Measurements from ENCODE around the gene CMTR2.

Gene CMTR2

DNA sequence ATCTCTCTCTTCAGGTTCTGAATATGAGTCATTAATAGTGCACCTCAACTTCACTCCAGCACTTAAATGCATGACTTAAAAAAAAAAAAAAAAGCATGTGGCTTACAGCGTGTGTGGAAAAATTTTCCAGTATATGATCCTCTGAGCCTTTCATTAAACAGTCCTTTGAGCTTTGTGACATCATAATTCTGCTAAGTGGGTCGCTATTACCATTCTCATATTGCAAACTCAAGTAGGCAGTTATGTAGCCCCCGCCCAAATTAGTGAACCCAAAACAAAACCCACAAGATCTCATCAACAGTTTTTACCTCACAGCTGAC is 672 bp downstream of the CMTR2 start:
- no peaks in the 10 kb centered on the region for H3K27me3 ChIP-seq (ENCODE audit: insufficient read depth, poor library complexity, severe bottlenecking)
- H3K27ac ChIP-seq (replicated peaks), result peak overlapping the region; percentile 87
- no peak for DNase-seq (ENCODE audit: low read depth in 1 of 2, low spot score in 1 of 2)
- TF ChIP-seq, protein P1, sequence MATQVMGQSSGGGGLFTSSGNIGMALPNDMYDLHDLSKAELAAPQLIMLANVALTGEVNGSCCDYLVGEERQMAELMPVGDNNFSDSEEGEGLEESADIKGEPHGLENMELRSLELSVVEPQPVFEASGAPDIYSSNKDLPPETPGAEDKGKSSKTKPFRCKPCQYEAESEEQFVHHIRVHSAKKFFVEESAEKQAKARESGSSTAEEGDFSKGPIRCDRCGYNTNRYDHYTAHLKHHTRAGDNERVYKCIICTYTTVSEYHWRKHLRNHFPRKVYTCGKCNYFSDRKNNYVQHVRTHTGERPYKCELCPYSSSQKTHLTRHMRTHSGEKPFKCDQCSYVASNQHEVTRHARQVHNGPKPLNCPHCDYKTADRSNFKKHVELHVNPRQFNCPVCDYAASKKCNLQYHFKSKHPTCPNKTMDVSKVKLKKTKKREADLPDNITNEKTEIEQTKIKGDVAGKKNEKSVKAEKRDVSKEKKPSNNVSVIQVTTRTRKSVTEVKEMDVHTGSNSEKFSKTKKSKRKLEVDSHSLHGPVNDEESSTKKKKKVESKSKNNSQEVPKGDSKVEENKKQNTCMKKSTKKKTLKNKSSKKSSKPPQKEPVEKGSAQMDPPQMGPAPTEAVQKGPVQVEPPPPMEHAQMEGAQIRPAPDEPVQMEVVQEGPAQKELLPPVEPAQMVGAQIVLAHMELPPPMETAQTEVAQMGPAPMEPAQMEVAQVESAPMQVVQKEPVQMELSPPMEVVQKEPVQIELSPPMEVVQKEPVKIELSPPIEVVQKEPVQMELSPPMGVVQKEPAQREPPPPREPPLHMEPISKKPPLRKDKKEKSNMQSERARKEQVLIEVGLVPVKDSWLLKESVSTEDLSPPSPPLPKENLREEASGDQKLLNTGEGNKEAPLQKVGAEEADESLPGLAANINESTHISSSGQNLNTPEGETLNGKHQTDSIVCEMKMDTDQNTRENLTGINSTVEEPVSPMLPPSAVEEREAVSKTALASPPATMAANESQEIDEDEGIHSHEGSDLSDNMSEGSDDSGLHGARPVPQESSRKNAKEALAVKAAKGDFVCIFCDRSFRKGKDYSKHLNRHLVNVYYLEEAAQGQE (IDR thresholded peaks at IDR 0.05; ENCODE audit: insufficient replicate concordance, low read depth), result no peak
- TF ChIP-seq, protein P2, sequence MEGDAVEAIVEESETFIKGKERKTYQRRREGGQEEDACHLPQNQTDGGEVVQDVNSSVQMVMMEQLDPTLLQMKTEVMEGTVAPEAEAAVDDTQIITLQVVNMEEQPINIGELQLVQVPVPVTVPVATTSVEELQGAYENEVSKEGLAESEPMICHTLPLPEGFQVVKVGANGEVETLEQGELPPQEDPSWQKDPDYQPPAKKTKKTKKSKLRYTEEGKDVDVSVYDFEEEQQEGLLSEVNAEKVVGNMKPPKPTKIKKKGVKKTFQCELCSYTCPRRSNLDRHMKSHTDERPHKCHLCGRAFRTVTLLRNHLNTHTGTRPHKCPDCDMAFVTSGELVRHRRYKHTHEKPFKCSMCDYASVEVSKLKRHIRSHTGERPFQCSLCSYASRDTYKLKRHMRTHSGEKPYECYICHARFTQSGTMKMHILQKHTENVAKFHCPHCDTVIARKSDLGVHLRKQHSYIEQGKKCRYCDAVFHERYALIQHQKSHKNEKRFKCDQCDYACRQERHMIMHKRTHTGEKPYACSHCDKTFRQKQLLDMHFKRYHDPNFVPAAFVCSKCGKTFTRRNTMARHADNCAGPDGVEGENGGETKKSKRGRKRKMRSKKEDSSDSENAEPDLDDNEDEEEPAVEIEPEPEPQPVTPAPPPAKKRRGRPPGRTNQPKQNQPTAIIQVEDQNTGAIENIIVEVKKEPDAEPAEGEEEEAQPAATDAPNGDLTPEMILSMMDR (IDR thresholded peaks at IDR 0.05; ENCODE audit: insufficient read depth, low read length), result no peak
- no peak for TF ChIP-seq POLR2AphosphoS5 (IDR thresholded peaks at IDR 0.05; ENCODE audit: low read depth)
- no peak for TF ChIP-seq SPI1 (IDR thresholded peaks at IDR 0.05; ENCODE audit: borderline replicate concordance, low read depth)
- no peak for TF ChIP-seq GABPA (IDR thresholded peaks at IDR 0.05; ENCODE audit: low read depth)
- H3K4me3 ChIP-seq (replicated peaks; ENCODE audit: insufficient read depth, low read length), result peak overlapping the region; percentile 79

GRCh38 chr16:71287911-71288310 is 1.3 kb downstream of the CMTR2 start:
- Histone ChIP-seq H3K27me3 (ENCODE audit: insufficient read depth, poor library complexity, severe bottlenecking) (no peaks in the 10 kb centered on the region), H3K4me3 (replicated peaks; ENCODE audit: insufficient read depth, low read length) (peak overlapping the region; percentile 79; the same call in 1 of the 2 replicates), H3K27ac (replicated peaks) (no peak overlapping the region)
- DNase-seq (ENCODE audit: low read depth in 1 of 2, low spot score in 1 of 2), result no peak
- TF ChIP-seq POLR2AphosphoS5 (IDR thresholded peaks at IDR 0.05; ENCODE audit: low read depth) (no peak), GABPA (IDR thresholded peaks at IDR 0.05; ENCODE audit: low read depth) (no peak), SPI1 (IDR thresholded peaks at IDR 0.05; ENCODE audit: borderline replicate concordance, low read depth) (no peak)
- TF ChIP-seq, protein P2 (IDR thresholded peaks at IDR 0.05; ENCODE audit: insufficient read depth, low read length), result no peak
- TF ChIP-seq, protein P1 (IDR thresholded peaks at IDR 0.05; ENCODE audit: insufficient replicate concordance, low read depth), result no peak

GRCh38 chr16:71287454-71287853 is 1.7 kb downstream of the CMTR2 start:
- Histone ChIP-seq H3K4me3 (replicated peaks; ENCODE audit: insufficient read depth, low read length) (no peak overlapping the region), H3K27ac (replicated peaks) (no peak overlapping the region), H3K27me3 (ENCODE audit: insufficient read depth, poor library complexity, severe bottlenecking) (no peaks in the 10 kb centered on the region)
- TF ChIP-seq GABPA (IDR thresholded peaks at IDR 0.05; ENCODE audit: low read depth), result no peak
- TF ChIP-seq, protein P2 (IDR thresholded peaks at IDR 0.05; ENCODE audit: insufficient read depth, low read length), result no peak
- TF ChIP-seq SPI1 (IDR thresholded peaks at IDR 0.05; ENCODE audit: borderline replicate concordance, low read depth), result no peak
- TF ChIP-seq, protein P1 (IDR thresholded peaks at IDR 0.05; ENCODE audit: insufficient replicate concordance, low read depth), result no peak
- TF ChIP-seq POLR2AphosphoS5 (IDR thresholded peaks at IDR 0.05; ENCODE audit: low read depth), result no peak
- DNase-seq (ENCODE audit: low read depth in 1 of 2, low spot score in 1 of 2), result no peak
